Melanocyte of skin (primary cell): Measurements from ENCODE around the gene SLC2A3. TPM values are rescaled to one million over a fixed set of nuclear protein-coding genes. Genes with fewer than 3 reads are reported as not detected.

Experiments used
- small RNA-seq, 2 donors: library from RNA; depleted of rRNA; stranded (forward); fragments of <200 nt; gene quantifications; one replicate each; pipeline ENCODE3, GENCODE V24; 2012
- total RNA-seq, 2 donors: library from RNA; depleted of rRNA; stranded (reverse); fragments of >200 nt; gene quantifications; 2 replicates each; pipeline ENCODE4 v1.2.3, GENCODE V29; 2012

SLC2A3 gene
- total RNA-seq: 10 to 100 TPM; 40.6 to 70.6 TPM

DNA sequence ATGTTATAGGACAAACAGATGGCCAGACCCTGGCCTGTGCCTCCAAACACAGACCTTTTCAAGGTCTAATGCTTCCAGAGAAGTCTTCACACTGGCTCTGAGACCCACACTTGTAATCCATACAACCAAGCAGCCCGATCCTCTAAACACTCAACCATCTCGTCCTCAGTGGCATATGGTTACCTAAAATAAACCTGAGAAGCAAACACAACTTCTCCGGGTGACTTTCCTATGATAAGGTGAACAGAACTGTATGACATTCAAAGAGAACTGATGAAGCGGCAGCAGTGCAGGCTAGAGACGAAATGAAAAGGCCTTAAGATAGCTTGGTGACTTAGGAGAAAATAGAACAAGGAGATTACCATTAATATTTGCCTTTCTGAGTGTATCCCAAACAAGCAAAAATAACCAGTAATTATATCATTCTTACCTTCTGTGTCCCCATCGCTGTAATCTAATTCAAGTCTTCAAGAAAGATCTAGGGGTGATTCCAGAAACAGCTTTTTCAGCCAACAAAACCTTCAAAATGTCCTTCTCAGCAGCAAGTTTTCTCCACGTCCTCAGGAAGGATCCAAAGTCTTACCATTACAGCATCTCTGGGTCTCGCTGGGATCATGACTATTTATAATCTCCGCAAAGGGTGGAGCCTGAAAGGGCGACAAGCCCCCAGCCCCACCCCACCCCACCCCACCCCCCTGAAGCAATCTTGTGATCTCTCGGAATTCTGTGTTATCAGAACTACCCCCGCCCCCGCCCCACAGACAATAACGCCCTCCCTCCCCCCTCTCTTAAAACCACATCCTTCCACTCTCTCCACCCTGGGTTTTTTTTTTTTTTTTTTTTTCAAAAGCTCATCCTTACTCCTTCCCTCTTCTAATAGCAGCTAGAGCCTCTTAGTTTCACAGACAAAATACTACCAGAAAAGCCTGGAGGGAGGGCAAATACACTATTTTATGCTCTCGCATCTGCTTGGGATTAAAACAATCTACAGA lies at the start of gene SLC2A3:
TSS of gene SLC2A3 (minus strand) at position 598 of the 992 bp plus-strand sequence. CDS start at position 445, 153 bp downstream.

DNA sequence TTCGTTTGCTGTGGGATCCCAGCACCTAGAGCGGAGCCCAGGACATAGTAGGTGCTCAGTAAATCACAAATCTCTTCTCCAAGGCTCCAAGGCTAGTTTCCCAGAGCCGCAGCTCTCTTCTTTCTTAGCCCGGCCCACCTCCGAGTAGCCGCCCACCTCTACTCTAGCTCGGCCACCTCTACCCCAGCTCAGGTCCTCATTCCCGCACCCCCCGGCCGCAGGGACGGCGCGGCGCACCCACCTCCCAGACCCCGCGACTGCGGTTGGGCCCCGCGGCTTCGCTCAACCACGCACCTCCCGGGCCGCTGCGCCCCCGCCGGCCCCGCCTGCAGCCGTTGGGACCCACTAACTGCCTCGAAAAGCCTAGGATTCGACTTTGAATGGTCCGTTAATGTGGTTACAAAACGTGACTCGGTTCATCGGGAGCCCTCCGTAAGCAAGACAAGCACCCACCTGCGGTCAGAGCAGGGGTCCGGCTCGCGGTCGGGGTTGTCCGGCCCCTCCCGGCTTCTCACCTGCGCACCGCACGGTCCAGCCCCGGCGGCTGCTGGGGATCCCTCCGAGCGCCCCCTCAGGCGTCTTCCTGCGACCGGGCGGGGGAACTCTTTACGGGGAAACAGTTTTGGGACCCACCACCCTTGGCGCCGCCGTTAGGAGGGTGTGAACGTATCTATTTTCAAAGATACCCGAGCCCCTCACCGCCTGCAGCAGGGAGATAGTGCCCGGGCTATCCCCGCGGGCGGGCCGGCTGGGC lies 63.2 kb downstream of the SLC2A3 start, which contains the start of gene SLC2A14:
TSS of gene SLC2A14 (minus strand) at position 350 of the 754 bp plus-strand sequence. CDS start 3,035 bp downstream, outside the sequence.

Small RNA genes lying within 50 kb of the gene (small RNA-seq; reads per million reads assigned to genes)
- gene RF00019: 0 reads per million in 2 donors

Other genes with a start within 250 kb of the SLC2A3 start
- not detected for gene GDF3, start 240.4 kb downstream of the SLC2A3 start, total RNA-seq
- gene DPPA3, start 224.8 kb downstream of the SLC2A3 start, total RNA-seq: not detected
- gene CLEC4C, start 188.8 kb downstream of the SLC2A3 start, total RNA-seq: not detected
- not detected for gene NANOGNB, start 171.0 kb downstream of the SLC2A3 start, total RNA-seq
- gene NANOG, start 146.8 kb downstream of the SLC2A3 start, total RNA-seq: 1 to 10 TPM in 1 of 2 donors, not detected in 1; 1.0 TPM
- not detected for gene SLC2A14, start 63.3 kb downstream of the SLC2A3 start, total RNA-seq
- 1 to 10 TPM; 6.0 to 7.6 TPM for gene FOXJ2, start 96.5 kb upstream of the SLC2A3 start, total RNA-seq
- 1 to 10 TPM in 1 of 2 donors, under 1 TPM in 1; 0.69 to 7.3 TPM for gene C3AR1, start 130.2 kb upstream of the SLC2A3 start, total RNA-seq
- gene NECAP1, start 146.1 kb upstream of the SLC2A3 start, total RNA-seq: 10 to 100 TPM; 64.6 to 70.9 TPM
- gene CLEC4A, start 187.4 kb upstream of the SLC2A3 start, total RNA-seq: not detected
- gene ZNF705A, start 220.8 kb upstream of the SLC2A3 start, total RNA-seq: under 1 TPM in 1 of 2 donors, not detected in 1; under 0.01 TPM